HepG2 (cell line): Measurements from ENCODE around the gene PSAP. TPM values are rescaled to one million over a fixed set of nuclear protein-coding genes. Genes with fewer than 3 reads are reported as not detected.

Source experiments
- ATAC-seq: fragments of 200-7000 bp; cut with Tn5 transposase; 3 replicates; pipeline ENCODE4 v1.9.1; 2020; ENCODE audit warnings: mild to moderate bottlenecking, moderate library complexity
- BruUV-seq: library from RNA; stranded (reverse); fragments of 400-500 nt; replicated peaks from 2 replicates; lab custom pipeline; 2021; lab: Mats Ljungman, UMichigan
- CTCF ChIA-PET: fragments of 300-600 bp; formaldehyde crosslinking; extraction: SDS; loops from one replicate; lab custom pipeline; 2021; ENCODE audit warnings: low total read pairs, inconsistent platforms, low intra/inter-chr PET ratio; lab: Yijun Ruan, JAX
- POLR2A ChIA-PET: fragments of 350-600 bp; sonication (Branson Sonifier 250); formaldehyde crosslinking; loops from one replicate; lab custom pipeline; 2020; ENCODE audit warnings: antibody characterized with exemption, inconsistent platforms; lab: Yijun Ruan, JAX
- DNase-seq: peaks from one replicate; pipeline ENCODE4 v3.0.0-alpha.2; 2015; ENCODE audit warnings: low spot score
- FAIRE-seq: peaks from 3 replicates; lab custom pipeline; 2011; peaks lifted over from hg19 to GRCh38; lab: Jason Lieb, UNC
- H2AFZ ChIP-seq: one replicate; pipeline ENCODE4 v1.6.1; 2011; ENCODE audit warnings: low read length, inconsistent platforms
- H3K27ac ChIP-seq: fragments of 300-600 bp; 3 replicates; pipeline ENCODE4 v1.8.0; 2011; ENCODE audit warnings: mixed run types, mild to moderate bottlenecking, mixed read lengths, low read length, inconsistent platforms; ENCODE audit not compliant: insufficient read depth; ENCODE audit errors: extremely low read length
- H3K27me3 ChIP-seq, 2 experiments: fragments of 200-600 bp in 1 of 2; 2 replicates in 1 of 2; 3 replicates in 1 of 2; pipeline versions ENCODE4 v1.6.0 to v1.8.0; 2011; ENCODE audit warnings: low read length in 2 of 2, mild to moderate bottlenecking in 2 of 2, moderate library complexity in 2 of 2, inconsistent platforms in 1 of 2; ENCODE audit not compliant: insufficient read depth in 2 of 2, control insufficient read depth in 1 of 2
- H3K36me3 ChIP-seq, 2 experiments: fragments of 200-600 bp in 1 of 2; replicated peaks in 1 of 2; 2 replicates in 1 of 2; 3 replicates in 1 of 2; pipeline versions ENCODE4 v1.5.1 to v1.8.0; 2011; ENCODE audit warnings: low read length in 2 of 2, inconsistent platforms in 1 of 2; ENCODE audit not compliant: insufficient read depth in 2 of 2, control insufficient read depth in 1 of 2
- H3K4me1 ChIP-seq: 2 replicates; pipeline ENCODE4 v1.5.1; 2012; ENCODE audit warnings: low read length, inconsistent platforms; ENCODE audit not compliant: insufficient read depth
- H3K4me2 ChIP-seq: 2 replicates; pipeline ENCODE4 v1.6.0; 2011; ENCODE audit warnings: low read depth, low read length, inconsistent platforms
- H3K4me3 ChIP-seq, 3 experiments: fragments of 200-600 bp in 1 of 3; sonication (generic), shearing (Covaris generic) in 1 of 3; replicated peaks in 1 of 3; 2 replicates each; pipeline ENCODE4 v1.5.1; 2011 to 2016; ENCODE audit warnings: low read length in 3 of 3, inconsistent platforms in 2 of 3, low read depth in 2 of 3, mild to moderate bottlenecking in 2 of 3, control low read depth in 1 of 3, mixed read lengths in 1 of 3; ENCODE audit not compliant: insufficient read depth in 1 of 3
- H3K79me2 ChIP-seq: one replicate; pipeline ENCODE4 v1.6.1; 2011; ENCODE audit warnings: low read length, inconsistent platforms; ENCODE audit not compliant: insufficient read depth
- H3K9ac ChIP-seq: 2 replicates; pipeline ENCODE4 v1.6.0; 2011; ENCODE audit warnings: mild to moderate bottlenecking, low read depth, low read length, inconsistent platforms; ENCODE audit not compliant: insufficient read depth
- H3K9me3 ChIP-seq: 2 replicates; pipeline ENCODE4 v1.5.1; 2012; ENCODE audit warnings: mild to moderate bottlenecking, low read length
- H4K20me1 ChIP-seq: 2 replicates; pipeline ENCODE4 v1.6.0; 2011; ENCODE audit warnings: inconsistent platforms, mild to moderate bottlenecking, low read length, moderate library complexity; ENCODE audit not compliant: insufficient read depth
- CCAR2 ChIP-seq: fragments of 200-400 bp; formaldehyde crosslinking; optimal IDR thresholded peaks from 2 replicates; pipeline ENCODE3; 2018; ENCODE audit warnings: low read depth, mild to moderate bottlenecking, low read length, moderate library complexity
- ELF4 ChIP-seq: sonication (generic); formaldehyde crosslinking; IDR thresholded peaks from 2 replicates; pipeline ENCODE4 v1.5.0; 2020; ENCODE audit warnings: missing genetic modification reagents, mild to moderate bottlenecking, moderate library complexity, borderline replicate concordance
- MIER3 ChIP-seq: IDR thresholded peaks from 2 replicates; pipeline ENCODE4 v1.6.1; 2016; ENCODE audit warnings: missing compliant biosample characterization, borderline replicate concordance
- MTA1 ChIP-seq: sonication (generic); formaldehyde crosslinking; IDR thresholded peaks from 2 replicates; pipeline ENCODE4 v1.4.0; 2020; ENCODE audit warnings: missing genetic modification reagents, mild to moderate bottlenecking, borderline replicate concordance
- MXD1 ChIP-seq: sonication (generic); formaldehyde crosslinking; IDR thresholded peaks from 2 replicates; pipeline ENCODE4 v1.4.0; 2020; ENCODE audit warnings: mild to moderate bottlenecking, missing genetic modification reagents
- NCOR1 ChIP-seq: fragments of 200-600 bp; sonication (generic); IDR thresholded peaks from 2 replicates; pipeline ENCODE4 v1.7.0; 2017; ENCODE audit warnings: antibody characterized with exemption, low read length, borderline replicate concordance
- RFXAP ChIP-seq: sonication (generic); formaldehyde crosslinking; IDR thresholded peaks from 2 replicates; pipeline ENCODE4 v1.4.0; 2020; ENCODE audit warnings: missing genetic modification reagents, borderline replicate concordance
- TAF1 ChIP-seq: sonication (generic); formaldehyde crosslinking; IDR thresholded peaks from 2 replicates; pipeline ENCODE4 v1.4.0; 2020; ENCODE audit warnings: missing genetic modification reagents
- TBL1XR1 ChIP-seq: fragments of 150-350 bp; IDR thresholded peaks from 2 replicates; pipeline ENCODE4 v1.6.1; 2014; ENCODE audit warnings: borderline replicate concordance, low read length; ENCODE audit not compliant: partially characterized antibody
- XRCC5 ChIP-seq: fragments of 200-400 bp; formaldehyde crosslinking; optimal IDR thresholded peaks from 2 replicates; pipeline ENCODE3; 2017; ENCODE audit warnings: mild to moderate bottlenecking, low read length
- WGBS: methylation state at CpG from one replicate; pipeline ENCODE4 v1.1.6; 2017; ENCODE audit warnings: low lambda C conversion rate; 5-methylcytosine and 5-hydroxymethylcytosine counted together
- in situ Hi-C: cut with HindIII; loops from 2 replicates; pipeline ENCODE4 v1.10.0; 2017; ENCODE audit warnings: low pct_unique_long_range_greater_than_20kb; ENCODE audit not compliant: extremely low pct_ligation_motif_present
- intact Hi-C: fragments of 100-400 bp; cut with micrococcal nuclease; formaldehyde crosslinking; loops from one replicate; pipeline ENCODE4 v1.10.0; 2022; ENCODE audit not compliant: unreplicated experiment
- polyA plus RNA-seq, 8 experiments: library from polyadenylated mRNA; depleted of rRNA in 3 of 8; stranded (reverse) in 7 of 8; unstranded in 1 of 8; fragments of >200 nt; fragmentation: Illumina TruSeq in 4 of 8; extraction: Trizol in 4 of 8; gene quantifications; 2 replicates each; pipeline versions ENCODE4 v1.2.1 to v1.2.3, GENCODE V29; 2011 to 2016; ENCODE audit warnings: low read depth in 4 of 8, missing spikeins in 1 of 8, mixed read lengths in 1 of 8; ENCODE audit not compliant: insufficient read depth in 1 of 8
- total RNA-seq, 5 experiments: library from RNA; depleted of rRNA; stranded (reverse); fragments of >200 nt; fragmentation: Illumina TruSeq; extraction: Trizol; gene quantifications; 2 replicates each; pipeline ENCODE4 v1.2.3, GENCODE V29; 2016; ENCODE audit warnings: low read depth in 1 of 5
- TF ChIP-seq, protein P1 (sequence below): IDR thresholded peaks from 2 replicates; pipeline ENCODE4 v1.6.1; 2016
- TF ChIP-seq, protein P2 (sequence below): sonication (generic); formaldehyde crosslinking; IDR thresholded peaks from 2 replicates; pipeline ENCODE4 v1.5.0; 2020; ENCODE audit warnings: mild to moderate bottlenecking, missing genetic modification reagents, borderline replicate concordance

Gene PSAP
- total and polyA plus RNA-seq, 2 of the 13 experiments (the other 11 are each of a cell fraction or from before 2014, with no cell fraction given): 323 to 643 TPM

- in situ Hi-C loops (no loop called here), intact Hi-C loops (loop anchor here (10.0 kb wide), 1 partner anchor 212 kb away; no protein-coding TSS in a partner anchor)
- no peaks in the 10 kb centered on the region for H3K9me3 ChIP-seq
- 96% methylated on average over 4 of the region's 5 CpGs for WGBS
- ChIA-PET POLR2A (interaction anchor here (1.3 kb wide), 1 partner anchor 18 kb away, joined by 4 read pairs; the partner anchor contains the start of gene PSAP), CTCF (no interaction called here)
- H3K4me2 ChIP-seq: no peak overlapping the region
- no peak overlapping the region for H2AFZ ChIP-seq
- H3K9ac ChIP-seq: no peak overlapping the region
- no peak overlapping the region for H3K27ac ChIP-seq
- no TSS peak for BruUV-seq
- peaks cover 29% of the 10 kb centered on the region for H3K4me1 ChIP-seq
- no peak overlapping the region for H3K4me3 ChIP-seq
- no peak for DNase-seq
- peaks cover 53% of the 10 kb centered on the region for H3K79me2 ChIP-seq
- peaks cover 50% of the 10 kb centered on the region for H4K20me1 ChIP-seq
- peaks cover 42 to 66% of the 10 kb centered on the region in 2 experiments for H3K36me3 ChIP-seq
- no peak for ATAC-seq
- TF ChIP-seq XRCC5: no peak
- TF ChIP-seq MTA1 (CRISPR knock-in tag): no peak
- no peak for TF ChIP-seq TAF1 (CRISPR knock-in tag)
- TF ChIP-seq MXD1 (CRISPR knock-in tag): no peak
- TF ChIP-seq ELF4: no peak
- TF ChIP-seq, protein P1, sequence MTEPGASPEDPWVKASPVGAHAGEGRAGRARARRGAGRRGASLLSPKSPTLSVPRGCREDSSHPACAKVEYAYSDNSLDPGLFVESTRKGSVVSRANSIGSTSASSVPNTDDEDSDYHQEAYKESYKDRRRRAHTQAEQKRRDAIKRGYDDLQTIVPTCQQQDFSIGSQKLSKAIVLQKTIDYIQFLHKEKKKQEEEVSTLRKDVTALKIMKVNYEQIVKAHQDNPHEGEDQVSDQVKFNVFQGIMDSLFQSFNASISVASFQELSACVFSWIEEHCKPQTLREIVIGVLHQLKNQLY: no peak
- no peak for TF ChIP-seq MIER3
- no peak for TF ChIP-seq CCAR2
- TF ChIP-seq, protein P2, sequence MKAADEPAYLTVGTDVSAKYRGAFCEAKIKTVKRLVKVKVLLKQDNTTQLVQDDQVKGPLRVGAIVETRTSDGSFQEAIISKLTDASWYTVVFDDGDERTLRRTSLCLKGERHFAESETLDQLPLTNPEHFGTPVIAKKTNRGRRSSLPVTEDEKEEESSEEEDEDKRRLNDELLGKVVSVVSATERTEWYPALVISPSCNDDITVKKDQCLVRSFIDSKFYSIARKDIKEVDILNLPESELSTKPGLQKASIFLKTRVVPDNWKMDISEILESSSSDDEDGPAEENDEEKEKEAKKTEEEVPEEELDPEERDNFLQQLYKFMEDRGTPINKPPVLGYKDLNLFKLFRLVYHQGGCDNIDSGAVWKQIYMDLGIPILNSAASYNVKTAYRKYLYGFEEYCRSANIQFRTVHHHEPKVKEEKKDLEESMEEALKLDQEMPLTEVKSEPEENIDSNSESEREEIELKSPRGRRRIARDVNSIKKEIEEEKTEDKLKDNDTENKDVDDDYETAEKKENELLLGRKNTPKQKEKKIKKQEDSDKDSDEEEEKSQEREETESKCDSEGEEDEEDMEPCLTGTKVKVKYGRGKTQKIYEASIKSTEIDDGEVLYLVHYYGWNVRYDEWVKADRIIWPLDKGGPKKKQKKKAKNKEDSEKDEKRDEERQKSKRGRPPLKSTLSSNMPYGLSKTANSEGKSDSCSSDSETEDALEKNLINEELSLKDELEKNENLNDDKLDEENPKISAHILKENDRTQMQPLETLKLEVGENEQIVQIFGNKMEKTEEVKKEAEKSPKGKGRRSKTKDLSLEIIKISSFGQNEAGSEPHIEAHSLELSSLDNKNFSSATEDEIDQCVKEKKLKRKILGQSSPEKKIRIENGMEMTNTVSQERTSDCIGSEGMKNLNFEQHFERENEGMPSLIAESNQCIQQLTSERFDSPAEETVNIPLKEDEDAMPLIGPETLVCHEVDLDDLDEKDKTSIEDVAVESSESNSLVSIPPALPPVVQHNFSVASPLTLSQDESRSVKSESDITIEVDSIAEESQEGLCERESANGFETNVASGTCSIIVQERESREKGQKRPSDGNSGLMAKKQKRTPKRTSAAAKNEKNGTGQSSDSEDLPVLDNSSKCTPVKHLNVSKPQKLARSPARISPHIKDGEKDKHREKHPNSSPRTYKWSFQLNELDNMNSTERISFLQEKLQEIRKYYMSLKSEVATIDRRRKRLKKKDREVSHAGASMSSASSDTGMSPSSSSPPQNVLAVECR (CRISPR knock-in tag): no peak
- no peak for TF ChIP-seq NCOR1
- no peak for TF ChIP-seq TBL1XR1
- TF ChIP-seq RFXAP (CRISPR knock-in tag): no peak
- FAIRE-seq: no peak
- no peaks in the 10 kb centered on the region for H3K27me3 ChIP-seq
Observed at GRCh38 chr10:71832967-71833366, 18.1 kb downstream of the PSAP start.
